Keratinocyte (primary cell): Measurements from ENCODE around the gene CDHR3. TPM values are rescaled to one million over a fixed set of nuclear protein-coding genes. Genes with fewer than 3 reads are reported as not detected.

Experiments used
- DNase-seq: peaks from one replicate; pipeline ENCODE4 v3.0.0-alpha.2; 2011; ENCODE audit warnings: low read depth, missing footprints, low spot score
- FAIRE-seq: peaks from 2 replicates; lab custom pipeline; 2011; peaks lifted over from hg19 to GRCh38; lab: Jason Lieb, UNC
- H2AFZ ChIP-seq: 2 replicates; pipeline ENCODE4 v1.6.0; 2012; ENCODE audit warnings: low read length, control low read depth, inconsistent platforms; ENCODE audit not compliant: control insufficient read depth
- H3K27ac ChIP-seq: 2 replicates; pipeline ENCODE4 v1.5.1; 2011; ENCODE audit warnings: low read length; ENCODE audit not compliant: control insufficient read depth, insufficient read depth
- H3K27me3 ChIP-seq: 3 replicates; pipeline ENCODE4 v1.6.0; 2011; ENCODE audit warnings: low read length; ENCODE audit not compliant: control insufficient read depth, insufficient read depth; ENCODE audit errors: extremely low read depth
- H3K36me3 ChIP-seq, 2 experiments: 2 replicates in 1 of 2; 3 replicates in 1 of 2; pipeline ENCODE4 v1.5.1; 2011; ENCODE audit warnings: low read length in 2 of 2, mild to moderate bottlenecking in 1 of 2; ENCODE audit not compliant: control insufficient read depth in 2 of 2, insufficient read depth in 2 of 2; ENCODE audit errors: extremely low read depth in 1 of 2
- H3K4me1 ChIP-seq: 3 replicates; pipeline ENCODE4 v1.5.1; 2011; ENCODE audit warnings: low read length; ENCODE audit not compliant: control insufficient read depth, insufficient read depth; ENCODE audit errors: extremely low read depth
- H3K4me2 ChIP-seq: 3 replicates; pipeline ENCODE4 v1.6.0; 2011; ENCODE audit warnings: low read depth, low read length; ENCODE audit not compliant: control insufficient read depth, insufficient read depth; ENCODE audit errors: extremely low read depth
- H3K4me3 ChIP-seq, 3 experiments: fragments of 200-600 bp in 1 of 3; sonication (generic) in 1 of 3; 2 replicates in 2 of 3; 3 replicates in 1 of 3; pipeline ENCODE4 v1.5.1; 2011 to 2016; ENCODE audit warnings: low read length in 3 of 3, mild to moderate bottlenecking in 3 of 3, control low read depth in 2 of 3, inconsistent platforms in 1 of 3, low read depth in 1 of 3, mixed read lengths in 1 of 3, mixed run types in 1 of 3, moderate library complexity in 1 of 3; ENCODE audit not compliant: control insufficient read depth in 2 of 3, insufficient read depth in 2 of 3; ENCODE audit errors: extremely low read depth in 1 of 3
- H3K79me2 ChIP-seq: 2 replicates; pipeline ENCODE4 v1.6.0; 2012; ENCODE audit warnings: low read length; ENCODE audit not compliant: control insufficient read depth, insufficient read depth
- H3K9ac ChIP-seq: 3 replicates; pipeline ENCODE4 v1.6.0; 2011; ENCODE audit warnings: low read length; ENCODE audit not compliant: control insufficient read depth, insufficient read depth; ENCODE audit errors: extremely low read depth
- H3K9me1 ChIP-seq: 3 replicates; pipeline ENCODE4 v1.6.0; 2011; ENCODE audit warnings: low read length; ENCODE audit not compliant: control insufficient read depth, insufficient read depth; ENCODE audit errors: extremely low read depth
- H3K9me3 ChIP-seq: 2 replicates; pipeline ENCODE4 v1.5.1; 2012; ENCODE audit warnings: low read depth, low read length; ENCODE audit not compliant: control insufficient read depth
- H4K20me1 ChIP-seq: 3 replicates; pipeline ENCODE4 v1.6.0; 2011; ENCODE audit warnings: low read length; ENCODE audit not compliant: control insufficient read depth, insufficient read depth; ENCODE audit errors: extremely low read depth
- CTCF ChIP-seq, 3 experiments: IDR thresholded peaks in 1 of 3; conservative IDR thresholded peaks in 1 of 3; optimal IDR thresholded peaks in 1 of 3; 2 replicates in 2 of 3; 3 replicates in 1 of 3; pipeline versions ENCODE3 to v1.5.1; 2011; ENCODE audit warnings: low read length in 3 of 3, mild to moderate bottlenecking in 3 of 3, moderate library complexity in 2 of 3, control low read depth in 1 of 3, inconsistent platforms in 1 of 3; ENCODE audit not compliant: insufficient read depth in 2 of 3; ENCODE audit errors: extremely low read depth in 1 of 3
- EZH2 ChIP-seq: IDR thresholded peaks from one replicate; pipeline ENCODE4 v1.6.1; 2012; ENCODE audit warnings: inconsistent platforms, mild to moderate bottlenecking, low read length, moderate library complexity
- dilution Hi-C: fragments of 300-500 bp; cut with MboI; formaldehyde crosslinking; loops from one replicate; pipeline ENCODE4 v1.7.0; 2020; ENCODE audit warnings: low sequenced_read_pairs; ENCODE audit not compliant: extremely low pct_ligation_motif_present
- polyA plus RNA-seq, 5 experiments: library from polyadenylated mRNA; depleted of rRNA in 3 of 5; stranded (reverse) in 3 of 5; stranded (forward) in 1 of 5; unstranded in 1 of 5; fragments of >200 nt; gene quantifications; 1 replicate in 1 of 5; 2 replicates in 3 of 5; 3 replicates in 1 of 5; pipeline versions ENCODE4 v1.2.1 to v1.2.3, GENCODE V29; 2011 to 2012; ENCODE audit warnings: missing spikeins in 2 of 5, low read depth in 1 of 5, low replicate concordance in 1 of 5

Gene CDHR3
- polyA plus RNA-seq, 1 donor (not counting 4 experiments of a cell fraction or from before 2014, with no cell fraction given) = 1.2 TPM

- peak; percentile 79 for DNase-seq
- Histone ChIP-seq H4K20me1 (no peaks in the 10 kb centered on the region), H3K27ac (peak overlapping the region; percentile 87), H3K27me3 (no peaks in the 10 kb centered on the region), H3K9me3 (no peaks in the 10 kb centered on the region), H3K36me3 (no peaks in the 10 kb centered on the region), H3K9ac (peak overlapping the region; percentile 76), H3K4me1 (peaks cover 67% of the 10 kb centered on the region), H3K4me3 (peak overlapping the region; percentile 7 to 55 (median 28)), H3K4me2 (peak overlapping the region; percentile 78), H3K79me2 (no peaks in the 10 kb centered on the region), H3K9me1 (no peaks in the 10 kb centered on the region), H2AFZ (peak overlapping the region; percentile 25)
- peak; percentile 79 for FAIRE-seq
- no peak for TF ChIP-seq EZH2
- no peak for TF ChIP-seq CTCF (optimal IDR thresholded peaks at IDR 0.05 in 1 of 3, IDR thresholded peaks at IDR 0.05 in 1 of 3, conservative IDR thresholded peaks at IDR 0.05 in 1 of 3; ENCODE audit: extremely low read depth in 1 of 3, insufficient read depth in 2 of 3, low read length in 3 of 3)
- dilution Hi-C loops = no loop called here
These were observed 108.4 kb downstream of the CDHR3 start for GRCh38 chr7:106071356-106071998.

GRCh38 chr7:106071999-106072714 is 109.1 kb downstream of the CDHR3 start:
- Histone ChIP-seq H4K20me1 (no peaks in the 10 kb centered on the region), H3K9me3 (no peaks in the 10 kb centered on the region), H3K9ac (peak overlapping the region; percentile 76), H3K4me2 (peak overlapping the region; percentile 78), H3K27ac (peak overlapping the region; percentile 87), H3K79me2 (no peaks in the 10 kb centered on the region), H3K27me3 (no peaks in the 10 kb centered on the region), H2AFZ (peak overlapping the region; percentile 25), H3K9me1 (no peaks in the 10 kb centered on the region), H3K4me1 (peaks cover 67% of the 10 kb centered on the region), H3K4me3 (peak overlapping the region in 2 of 3 experiments; percentile 15 to 28), H3K36me3 (no peaks in the 10 kb centered on the region)
- TF ChIP-seq EZH2 = no peak
- no peak for TF ChIP-seq CTCF (optimal IDR thresholded peaks at IDR 0.05 in 1 of 3, IDR thresholded peaks at IDR 0.05 in 1 of 3, conservative IDR thresholded peaks at IDR 0.05 in 1 of 3; ENCODE audit: extremely low read depth in 1 of 3, insufficient read depth in 2 of 3, low read length in 3 of 3)
- FAIRE-seq (no peak), DNase-seq (no peak)
- dilution Hi-C loops = no loop called here
